ENCODE measurements around the gene CRNKL1.

Gene CRNKL1

DNA sequence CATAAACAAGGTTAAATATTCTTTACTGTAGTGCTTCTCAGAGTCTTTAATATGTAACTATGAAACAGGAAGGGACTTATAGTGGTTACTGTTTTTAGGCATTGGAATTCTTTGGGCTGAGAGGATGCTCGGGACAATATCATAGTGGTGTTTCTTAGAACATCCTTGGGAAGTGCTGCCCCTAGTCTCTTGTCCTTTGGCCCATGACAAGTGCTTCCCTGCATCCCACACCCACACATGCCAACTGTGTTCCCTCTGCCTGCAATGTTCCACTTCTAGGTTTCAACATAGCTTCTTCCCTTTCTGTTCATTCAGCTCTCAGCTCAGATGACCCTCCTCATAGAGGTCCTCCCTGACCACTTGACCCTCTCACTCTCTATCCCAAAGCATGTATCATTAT is 37.7 kb upstream of the CRNKL1 start:
- ATAC-seq, result no peak
- TF ChIP-seq ZNF70 (CRISPR knock-in tag; IDR thresholded peaks at IDR 0.05) (no peak), BACH2 (CRISPR knock-in tag; IDR thresholded peaks at IDR 0.05; ENCODE audit: borderline replicate concordance) (no peak), ESRRG (CRISPR knock-in tag; IDR thresholded peaks at IDR 0.05) (no peak), ARNTL (CRISPR knock-in tag; IDR thresholded peaks at IDR 0.05; ENCODE audit: borderline replicate concordance, low read depth) (no peak), TCF4 (CRISPR knock-in tag; IDR thresholded peaks at IDR 0.05; ENCODE audit: borderline replicate concordance) (no peak), CREB5 (CRISPR knock-in tag; IDR thresholded peaks at IDR 0.05; ENCODE audit: low read depth) (no peak)
- TF ChIP-seq, protein P1, sequence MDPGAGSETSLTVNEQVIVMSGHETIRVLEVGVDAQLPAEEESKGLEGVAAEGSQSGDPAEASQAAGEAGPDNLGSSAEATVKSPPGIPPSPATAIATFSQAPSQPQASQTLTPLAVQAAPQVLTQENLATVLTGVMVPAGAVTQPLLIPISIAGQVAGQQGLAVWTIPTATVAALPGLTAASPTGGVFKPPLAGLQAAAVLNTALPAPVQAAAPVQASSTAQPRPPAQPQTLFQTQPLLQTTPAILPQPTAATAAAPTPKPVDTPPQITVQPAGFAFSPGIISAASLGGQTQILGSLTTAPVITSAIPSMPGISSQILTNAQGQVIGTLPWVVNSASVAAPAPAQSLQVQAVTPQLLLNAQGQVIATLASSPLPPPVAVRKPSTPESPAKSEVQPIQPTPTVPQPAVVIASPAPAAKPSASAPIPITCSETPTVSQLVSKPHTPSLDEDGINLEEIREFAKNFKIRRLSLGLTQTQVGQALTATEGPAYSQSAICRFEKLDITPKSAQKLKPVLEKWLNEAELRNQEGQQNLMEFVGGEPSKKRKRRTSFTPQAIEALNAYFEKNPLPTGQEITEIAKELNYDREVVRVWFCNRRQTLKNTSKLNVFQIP (CRISPR knock-in tag; IDR thresholded peaks at IDR 0.05; ENCODE audit: borderline replicate concordance, low read depth), result no peak

GRCh38 chr20:20089018-20089417 is 36.8 kb upstream of the CRNKL1 start:
- no peak for ATAC-seq
- TF ChIP-seq ZFP3 (CRISPR knock-in tag; IDR thresholded peaks at IDR 0.05) (no peak), ZNF565 (CRISPR knock-in tag; conservative IDR thresholded peaks at IDR 0.05; ENCODE audit: low read depth) (no peak), TSHZ2 (CRISPR knock-in tag; IDR thresholded peaks at IDR 0.05) (no peak)
- TF ChIP-seq, protein P2, sequence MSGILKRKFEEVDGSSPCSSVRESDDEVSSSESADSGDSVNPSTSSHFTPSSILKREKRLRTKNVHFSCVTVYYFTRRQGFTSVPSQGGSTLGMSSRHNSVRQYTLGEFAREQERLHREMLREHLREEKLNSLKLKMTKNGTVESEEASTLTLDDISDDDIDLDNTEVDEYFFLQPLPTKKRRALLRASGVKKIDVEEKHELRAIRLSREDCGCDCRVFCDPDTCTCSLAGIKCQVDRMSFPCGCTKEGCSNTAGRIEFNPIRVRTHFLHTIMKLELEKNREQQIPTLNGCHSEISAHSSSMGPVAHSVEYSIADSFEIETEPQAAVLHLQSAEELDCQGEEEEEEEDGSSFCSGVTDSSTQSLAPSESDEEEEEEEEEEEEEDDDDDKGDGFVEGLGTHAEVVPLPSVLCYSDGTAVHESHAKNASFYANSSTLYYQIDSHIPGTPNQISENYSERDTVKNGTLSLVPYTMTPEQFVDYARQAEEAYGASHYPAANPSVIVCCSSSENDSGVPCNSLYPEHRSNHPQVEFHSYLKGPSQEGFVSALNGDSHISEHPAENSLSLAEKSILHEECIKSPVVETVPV (CRISPR knock-in tag; IDR thresholded peaks at IDR 0.05), result no peak

GRCh38 chr20:20085812-20086211 is 33.5 kb upstream of the CRNKL1 start:
- ATAC-seq, result no peak
- TF ChIP-seq ZNF70 (CRISPR knock-in tag; IDR thresholded peaks at IDR 0.05) (no peak), CSDC2 (CRISPR knock-in tag; IDR thresholded peaks at IDR 0.05) (no peak), TSHZ2 (CRISPR knock-in tag; IDR thresholded peaks at IDR 0.05) (no peak), ZFP3 (CRISPR knock-in tag; IDR thresholded peaks at IDR 0.05) (no peak), CREB5 (CRISPR knock-in tag; IDR thresholded peaks at IDR 0.05; ENCODE audit: low read depth) (no peak)

DNA sequence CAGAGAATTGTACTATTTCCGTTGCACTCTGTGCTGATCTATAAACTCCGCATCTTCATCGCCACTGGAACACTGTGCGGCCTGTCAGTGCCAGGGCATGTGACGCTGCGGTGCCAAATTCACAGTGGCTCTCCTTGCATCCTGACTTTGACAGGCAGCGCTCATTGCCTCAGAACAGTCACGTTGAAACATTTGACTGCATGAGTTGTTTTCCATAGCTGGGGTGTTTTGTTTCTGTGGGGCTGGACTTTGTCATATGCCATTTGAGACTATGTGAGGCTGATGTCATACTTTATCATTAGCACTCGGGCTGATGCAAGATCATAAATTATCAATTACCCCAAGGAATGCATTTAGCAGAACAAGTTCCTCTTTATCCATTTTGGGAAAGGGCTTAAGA is 32.8 kb upstream of the CRNKL1 start:
- TF ChIP-seq ISL1 (CRISPR knock-in tag; IDR thresholded peaks at IDR 0.05), result peak; percentile 74
- TF ChIP-seq CREB5 (CRISPR knock-in tag; IDR thresholded peaks at IDR 0.05; ENCODE audit: low read depth), result peak; percentile 71; the same call in 1 of the 2 replicates
- no peak for TF ChIP-seq PPARA (CRISPR knock-in tag; IDR thresholded peaks at IDR 0.05; ENCODE audit: borderline replicate concordance)
- TF ChIP-seq TSHZ2 (CRISPR knock-in tag; IDR thresholded peaks at IDR 0.05), result 0 out of 2 replicates have a peak, but pooled peaks have one; percentile 26
- no peak for ATAC-seq
